A549 treated with CpdA at 1 μM for 4 hours (cell line): ENCODE data around the gene SERPINB8. TPM values are rescaled to one million over a fixed set of nuclear protein-coding genes. Genes with fewer than 3 reads are reported as not detected.

Experiments
- total RNA-seq: library from RNA; stranded (reverse); fragments of 200-300 nt; extraction: Qiagen RNA extraction; gene quantifications from 5 replicates; pipeline ENCODE4 v1.2.3, GENCODE V29; 2022; ENCODE audit warnings: low read depth

The SERPINB8 gene, protein sequence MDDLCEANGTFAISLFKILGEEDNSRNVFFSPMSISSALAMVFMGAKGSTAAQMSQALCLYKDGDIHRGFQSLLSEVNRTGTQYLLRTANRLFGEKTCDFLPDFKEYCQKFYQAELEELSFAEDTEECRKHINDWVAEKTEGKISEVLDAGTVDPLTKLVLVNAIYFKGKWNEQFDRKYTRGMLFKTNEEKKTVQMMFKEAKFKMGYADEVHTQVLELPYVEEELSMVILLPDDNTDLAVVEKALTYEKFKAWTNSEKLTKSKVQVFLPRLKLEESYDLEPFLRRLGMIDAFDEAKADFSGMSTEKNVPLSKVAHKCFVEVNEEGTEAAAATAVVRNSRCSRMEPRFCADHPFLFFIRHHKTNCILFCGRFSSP
- total RNA-seq, result 9.3 to 12.5 TPM (median 10.9 TPM) in 5 replicates

DNA sequence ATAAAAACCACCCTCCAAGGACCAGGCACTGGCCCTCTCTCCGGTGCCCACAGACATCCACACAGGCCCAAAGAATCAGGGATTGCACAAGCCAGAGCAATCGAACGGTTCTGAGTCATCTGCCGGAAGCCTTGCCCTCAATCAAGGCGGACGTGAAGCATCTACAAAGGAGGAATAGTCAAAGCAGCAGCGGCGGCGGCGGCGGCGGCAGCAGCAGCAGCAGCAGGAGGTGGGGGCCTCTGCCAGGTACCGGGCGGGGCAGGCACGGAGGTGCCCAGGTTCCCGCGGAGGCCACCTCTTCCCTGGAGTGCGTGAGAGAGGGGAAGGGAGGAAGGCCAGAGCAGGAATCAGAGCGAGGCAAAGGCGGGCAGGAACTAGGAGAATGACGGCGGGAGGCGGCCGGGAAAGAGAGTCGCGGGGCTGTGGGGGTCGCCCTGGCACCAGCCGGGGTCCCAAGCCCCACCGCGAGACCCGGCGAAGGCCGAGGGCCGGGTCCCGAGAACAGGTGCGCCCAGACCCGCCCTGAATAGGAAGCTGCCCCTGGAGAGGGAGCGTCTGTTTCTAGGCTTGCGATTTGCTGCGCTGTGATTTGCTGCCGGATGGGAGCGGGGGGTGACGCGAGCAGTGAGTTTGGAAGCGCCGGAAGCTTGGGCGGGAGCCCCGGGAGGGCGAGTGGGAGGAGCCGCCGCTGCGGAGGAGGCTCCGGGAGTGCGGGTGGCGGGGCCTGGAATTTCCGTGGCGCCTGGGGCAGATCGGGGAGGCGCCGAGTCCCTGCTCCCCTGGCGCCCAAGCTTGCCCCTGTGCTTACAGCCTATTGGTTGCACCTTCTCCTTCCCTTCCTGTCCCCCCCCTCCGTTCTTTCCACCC, at the start of gene SERPINB8:
Gene SERPINB8, plus strand, starts transcription at position 140 of the 867 bp plus-strand sequence. CDS start 8,228 bp downstream, outside the sequence.

DNA sequence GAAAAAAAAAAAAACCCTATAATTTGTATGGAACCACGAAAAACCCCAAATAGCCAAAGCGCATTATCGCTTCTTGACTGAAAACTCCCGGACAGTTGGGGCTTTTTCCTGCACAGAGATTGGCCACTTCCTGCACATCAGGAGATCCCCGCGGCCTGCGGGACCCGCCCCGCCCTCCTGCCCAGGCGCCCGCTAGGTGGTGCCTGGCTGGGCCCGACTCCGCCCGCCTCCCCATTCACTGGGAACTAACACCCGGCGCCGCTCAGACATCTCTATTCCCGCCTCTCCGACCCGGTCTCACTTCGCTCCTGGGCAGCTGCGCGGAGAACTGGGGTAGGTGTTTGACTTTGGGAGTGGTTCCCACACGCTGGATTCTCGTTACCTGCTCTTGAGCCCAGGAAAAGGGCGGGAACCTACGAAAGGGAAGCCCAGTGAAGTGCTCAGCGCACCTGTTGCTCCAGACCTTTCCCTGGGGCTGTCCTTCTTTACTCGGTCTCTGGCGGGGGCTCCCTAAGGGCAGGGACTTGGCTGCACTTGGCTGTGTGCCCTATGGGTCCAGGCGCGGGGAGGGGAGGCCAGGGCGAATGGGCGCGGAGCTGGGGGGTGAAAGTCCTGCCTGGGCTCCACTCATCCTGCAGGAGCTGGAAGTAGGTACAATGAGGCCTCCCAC, 20.7 kb upstream of the SERPINB8 start, which contains the start of gene HMSD:
Gene HMSD, plus strand, starts transcription at position 234 of the 670 bp plus-strand sequence. CDS start 4,155 bp downstream, outside the sequence.

Other genes with a start within 250 kb of the SERPINB8 start
- 1.7 to 3.3 TPM (median 2.8 TPM) in 5 replicates for gene SERPINB7, start 194.7 kb upstream of the SERPINB8 start, total RNA-seq
- gene SERPINB2, start 82.4 kb upstream of the SERPINB8 start, total RNA-seq, result 0.06 to 0.08 TPM (median 0.07 TPM) in 3 of 5 replicates, not detected in the others
- gene SERPINB10, start 62.1 kb upstream of the SERPINB8 start, total RNA-seq, result not detected in 5 replicates
- 0.34 to 0.59 TPM (median 0.54 TPM) in 3 of 5 replicates, not detected in the others for gene HMSD, start 20.8 kb upstream of the SERPINB8 start, total RNA-seq
- not detected in 5 replicates for gene LINC00305, start 179.0 kb downstream of the SERPINB8 start, total RNA-seq